Small intestine (tissue), 7 donors: ENCODE results near the gene TMEM236. TPM values are rescaled to one million over a fixed set of nuclear protein-coding genes. Genes with fewer than 3 reads are reported as not detected.

Experiments used
- DNase-seq, 2 donors: peaks; one replicate each; pipeline versions ENCODE4 v3.0.0 to v3.0.0-alpha.2; 2013
- FAIRE-seq: peaks from 2 replicates; lab custom pipeline; 2012; peaks lifted over from hg19 to GRCh38; lab: Jason Lieb, UNC
- H3K27ac ChIP-seq, 3 donors: one replicate each; pipeline ENCODE4 v1.5.1; 2013; ENCODE audit warnings: low read length in 2 of 3, mild to moderate bottlenecking in 2 of 3, control low read depth in 1 of 3, inconsistent platforms in 1 of 3, low read depth in 1 of 3, moderate library complexity in 1 of 3
- H3K27me3 ChIP-seq, 3 donors: one replicate each; pipeline ENCODE4 v1.6.1; 2013; ENCODE audit warnings: low read length in 3 of 3, inconsistent platforms in 1 of 3; ENCODE audit not compliant: control insufficient read depth in 3 of 3, insufficient read depth in 3 of 3
- H3K36me3 ChIP-seq, 3 donors: one replicate each; pipeline ENCODE4 v1.6.1; 2013; ENCODE audit warnings: low read length in 3 of 3, inconsistent platforms in 1 of 3, low read depth in 1 of 3, mild to moderate bottlenecking in 1 of 3, moderate library complexity in 1 of 3; ENCODE audit not compliant: control insufficient read depth in 3 of 3, insufficient read depth in 2 of 3
- H3K4me1 ChIP-seq, 3 donors: one replicate each; pipeline ENCODE4 v1.6.1; 2013; ENCODE audit warnings: low read length in 2 of 3, inconsistent platforms in 1 of 3, low read depth in 1 of 3, mild to moderate bottlenecking in 1 of 3, moderate library complexity in 1 of 3; ENCODE audit not compliant: control insufficient read depth in 3 of 3, insufficient read depth in 2 of 3
- H3K4me3 ChIP-seq, 3 donors: one replicate each; pipeline ENCODE4 v1.5.1; 2013; ENCODE audit warnings: low read length in 3 of 3, control low read depth in 1 of 3, inconsistent platforms in 1 of 3, low read depth in 1 of 3, mild to moderate bottlenecking in 1 of 3, moderate library complexity in 1 of 3
- H3K9me3 ChIP-seq, 2 donors: one replicate each; pipeline ENCODE4 v1.6.1; 2013; ENCODE audit warnings: low read depth in 1 of 2, low read length in 1 of 2; ENCODE audit not compliant: control insufficient read depth in 2 of 2, insufficient read depth in 1 of 2
- WGBS, 3 donors: extraction: QIAGEN DNeasy Blood & Tissue Kit; methylation state at CpG; one replicate each; pipeline ENCODE4 v1.1.7; 2013; 5-methylcytosine and 5-hydroxymethylcytosine counted together
- polyA plus RNA-seq, 4 donors: library from polyadenylated mRNA; stranded (reverse) in 3 of 4; unstranded in 1 of 4; fragments of 200-250 nt in 3 of 4; fragments of 120-200 nt in 1 of 4; gene quantifications; one replicate each; pipeline versions ENCODE4 v1.2.1 to v1.2.3, GENCODE V29; 2013
- donor health status: healthy with polysubstance abuse.
- donor health status: control.
- donor health status: control.
- donor health status: Bipolar disorder and iron deficiency.
- donor health status: healthy.

Gene TMEM236
- polyA plus RNA-seq, 4 donors: 5.9 to 53.0 (median 12.5) TPM

DNA sequence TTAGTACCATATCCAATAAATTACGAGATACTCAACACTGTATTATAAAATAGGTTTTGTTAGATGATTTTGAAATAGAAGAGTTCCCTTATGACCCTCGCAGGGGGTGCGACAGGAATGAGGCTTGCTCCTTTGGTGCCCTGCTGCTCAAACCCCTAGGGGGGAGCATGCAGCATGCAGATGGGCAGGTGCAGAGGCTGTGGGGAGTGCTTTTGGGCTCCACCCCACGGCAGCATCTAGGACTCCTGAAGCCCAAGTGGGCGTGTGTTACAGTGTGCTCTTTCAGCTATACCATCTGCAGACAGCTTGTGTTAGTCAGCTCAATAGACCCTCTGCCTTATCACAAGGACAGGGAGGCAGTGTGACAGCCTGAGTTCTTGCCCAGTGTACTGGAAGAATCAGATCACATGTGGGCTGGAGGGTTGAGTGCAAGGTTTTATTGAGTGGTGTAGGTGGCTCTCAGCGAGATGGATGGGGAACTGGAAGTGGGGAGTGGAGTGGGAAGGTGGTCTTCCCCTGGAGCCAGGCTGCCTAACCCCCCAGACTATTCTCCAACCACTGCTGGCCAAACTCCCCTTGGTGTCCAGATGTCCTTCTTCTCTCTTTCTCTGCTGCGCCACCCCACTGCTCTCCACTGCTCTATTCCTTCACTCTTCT lies 54.0 kb downstream of the TMEM236 start:
- no peaks in the 10 kb centered on the region for H3K36me3 ChIP-seq
- no peaks in the 10 kb centered on the region for H3K4me1 ChIP-seq
- H3K27ac ChIP-seq: no peak overlapping the region
- no peak for FAIRE-seq
- H3K9me3 ChIP-seq: no peaks in the 10 kb centered on the region
- H3K27me3 ChIP-seq: no peaks in the 10 kb centered on the region
- DNase-seq: peak in 1 of 2 donors; percentile 28
- 29 to 50% (median 42%) methylated on average over 7 of the region's 7 CpGs for WGBS, 3 donors
- no peak overlapping the region for H3K4me3 ChIP-seq

DNA sequence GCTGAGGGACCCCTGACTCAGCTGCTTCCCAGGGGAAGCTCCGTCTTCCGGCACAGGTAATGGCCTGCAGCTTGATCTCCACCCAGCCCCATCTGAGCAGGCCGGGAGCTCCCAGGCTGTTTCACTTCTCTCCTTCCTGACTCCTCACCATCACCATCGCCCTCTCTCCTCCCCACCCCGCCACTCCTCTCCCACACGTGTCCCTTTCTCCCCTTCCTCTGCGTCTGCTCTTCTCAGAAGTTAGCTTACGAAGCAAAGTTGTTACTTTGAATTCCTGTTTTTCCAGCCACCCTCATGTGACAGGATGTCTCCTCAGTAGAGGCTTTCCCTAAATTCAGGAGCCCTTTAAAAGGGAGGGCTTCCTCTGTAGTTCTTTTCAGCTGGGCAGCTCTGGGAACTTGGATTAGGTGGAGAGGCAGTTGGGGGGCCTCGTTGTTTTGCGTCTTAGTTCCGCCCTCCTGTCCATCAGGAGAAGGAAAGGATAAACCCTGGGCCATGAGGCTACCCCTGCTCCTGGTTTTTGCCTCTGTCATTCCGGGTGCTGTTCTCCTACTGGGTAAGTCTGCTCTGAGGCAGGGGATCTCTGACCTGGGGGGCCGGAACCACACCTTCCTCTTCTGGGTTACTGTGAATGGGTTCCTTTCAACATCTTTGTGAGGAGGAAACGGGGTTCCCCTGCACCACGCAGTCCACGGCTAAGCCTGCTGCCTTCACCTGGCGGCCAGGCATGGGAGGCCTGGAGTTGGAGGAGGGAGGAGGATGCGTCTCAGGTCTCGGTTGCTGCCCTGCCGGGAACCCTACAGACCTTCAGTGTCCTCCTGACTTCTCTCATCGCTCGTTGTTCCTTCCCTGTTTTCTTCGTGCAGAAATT lies 57.2 kb downstream of the TMEM236 start, which contains the start of gene MRC1:
Gene MRC1 (plus strand): TSS at position 378 of the 871 bp plus-strand sequence. CDS start 118 bp downstream, at position 496.
- no peaks in the 10 kb centered on the region for H3K9me3 ChIP-seq
- 62 to 78% (median 76%) methylated on average over 22 to 23 of the region's 23 CpGs for WGBS, 3 donors
- DNase-seq: no peak
- peak within 1 kb of the TSS in 1 of 3 donors; percentile 14 for H3K4me3 ChIP-seq
- no peaks in the 10 kb centered on the region for H3K27me3 ChIP-seq
- no peaks in the 10 kb centered on the region for H3K4me1 ChIP-seq
- H3K36me3 ChIP-seq: no peaks in the 10 kb centered on the region
- peak within 1 kb of the TSS in 1 of 3 donors; percentile 4 for H3K27ac ChIP-seq
- FAIRE-seq: no peak

GRCh38 chr10:17811146-17811865 lies 59.3 kb downstream of the TMEM236 start:
- no peaks in the 10 kb centered on the region for H3K36me3 ChIP-seq
- H3K27ac ChIP-seq: no peak overlapping the region
- H3K4me3 ChIP-seq: no peak overlapping the region
- H3K27me3 ChIP-seq: no peaks in the 10 kb centered on the region
- 73 to 87% (median 79%) methylated on average over 4 of the region's 4 CpGs for WGBS, 3 donors
- H3K9me3 ChIP-seq: no peaks in the 10 kb centered on the region
- no peak for DNase-seq
- no peak for FAIRE-seq
- no peaks in the 10 kb centered on the region for H3K4me1 ChIP-seq

GRCh38 chr10:17814973-17815372 lies 63.0 kb downstream of the TMEM236 start:
- Histone ChIP-seq H3K27me3 (no peaks in the 10 kb centered on the region), H3K4me3 (no peak overlapping the region), H3K9me3 (no peaks in the 10 kb centered on the region), H3K27ac (no peak overlapping the region), H3K36me3 (no peaks in the 10 kb centered on the region), H3K4me1 (no peaks in the 10 kb centered on the region)
- 56 to 77% (median 59%) methylated on average over 5 of the region's 5 CpGs for WGBS, 3 donors
- DNase-seq (no peak), FAIRE-seq (no peak)

DNA sequence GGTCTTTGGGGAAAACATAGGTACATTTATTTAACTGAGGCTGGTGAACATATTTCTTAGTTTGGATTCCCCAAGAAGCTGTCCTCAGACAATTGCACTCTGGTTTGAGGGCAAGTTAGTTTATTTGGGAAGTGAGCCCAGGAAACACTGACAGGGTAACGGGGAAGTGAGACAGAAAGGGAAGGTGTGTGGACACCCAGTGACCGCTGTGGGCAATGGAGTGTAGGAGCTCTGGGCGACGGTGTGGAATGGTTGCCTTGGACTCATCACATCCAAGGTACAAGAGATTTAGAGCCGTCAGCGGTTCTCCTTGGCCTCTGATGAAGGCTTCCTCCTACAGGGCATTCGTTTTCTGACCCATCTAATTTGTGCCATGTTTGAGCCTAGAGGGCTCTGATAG lies 64.2 kb downstream of the TMEM236 start:
- H3K27me3 ChIP-seq: no peaks in the 10 kb centered on the region
- H3K4me3 ChIP-seq: no peak overlapping the region
- no peak for FAIRE-seq
- no peak for DNase-seq
- no peak overlapping the region for H3K27ac ChIP-seq
- H3K9me3 ChIP-seq: no peaks in the 10 kb centered on the region
- H3K4me1 ChIP-seq: no peaks in the 10 kb centered on the region
- H3K36me3 ChIP-seq: no peaks in the 10 kb centered on the region
- WGBS, 3 donors: 81 to 96% (median 93%) methylated on average over 7 of the region's 7 CpGs

GRCh38 chr10:17817316-17817715 lies 65.3 kb downstream of the TMEM236 start:
- no peak overlapping the region for H3K4me3 ChIP-seq
- DNase-seq (no peak), FAIRE-seq (no peak)
- no peaks in the 10 kb centered on the region for H3K9me3 ChIP-seq
- H3K36me3 ChIP-seq: no peaks in the 10 kb centered on the region
- WGBS, 3 donors: 57 to 79% (median 64%) methylated on average over 1 of the region's 1 CpG
- H3K4me1 ChIP-seq: no peaks in the 10 kb centered on the region
- H3K27me3 ChIP-seq: no peaks in the 10 kb centered on the region
- no peak overlapping the region for H3K27ac ChIP-seq

DNA sequence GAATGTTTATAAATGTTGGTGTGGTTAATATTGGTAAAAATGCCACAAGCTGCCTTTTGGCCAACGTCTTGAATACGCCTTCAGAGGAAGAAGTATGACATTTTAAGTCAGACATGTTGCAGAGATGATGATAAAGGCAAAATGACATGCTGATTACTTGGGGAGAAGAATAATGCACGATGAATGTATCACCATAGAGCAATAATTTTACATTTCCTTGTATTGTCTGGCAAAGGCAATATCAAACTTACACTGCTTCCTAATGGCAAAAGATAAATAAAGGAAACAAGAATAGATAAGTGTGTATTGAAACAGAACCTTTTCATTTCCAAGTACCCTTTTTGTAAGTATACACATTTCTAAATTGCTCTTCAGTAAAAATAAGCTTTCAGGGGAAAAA lies 65.8 kb downstream of the TMEM236 start:
- no peaks in the 10 kb centered on the region for H3K27me3 ChIP-seq
- no peak overlapping the region for H3K27ac ChIP-seq
- H3K4me3 ChIP-seq: no peak overlapping the region
- H3K36me3 ChIP-seq: no peaks in the 10 kb centered on the region
- FAIRE-seq (no peak), DNase-seq (no peak)
- H3K4me1 ChIP-seq: no peaks in the 10 kb centered on the region
- H3K9me3 ChIP-seq: no peaks in the 10 kb centered on the region
- 62 to 73% (median 71%) methylated on average over 3 of the region's 3 CpGs for WGBS, 3 donors

DNA sequence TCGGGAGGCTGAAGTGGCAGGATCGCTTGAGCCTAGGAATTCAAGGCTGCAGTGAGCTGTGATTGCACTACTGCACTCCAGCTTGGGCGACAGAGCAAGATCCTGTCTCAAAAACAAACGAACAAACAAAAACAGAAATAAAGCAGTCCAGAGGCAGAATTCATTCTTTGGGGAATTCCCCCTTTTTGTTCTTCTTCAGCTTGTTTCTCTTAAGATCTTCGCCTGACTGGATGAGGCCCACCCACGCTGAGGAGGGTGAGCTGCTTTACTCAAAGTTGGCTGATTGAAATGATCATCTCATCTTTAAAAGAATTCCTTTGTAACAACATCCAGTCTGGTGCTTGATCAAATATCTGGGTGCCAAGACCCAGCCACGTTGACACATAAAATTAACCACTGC lies 67.8 kb downstream of the TMEM236 start:
- no peak overlapping the region for H3K27ac ChIP-seq
- FAIRE-seq: no peak
- no peaks in the 10 kb centered on the region for H3K9me3 ChIP-seq
- H3K4me1 ChIP-seq: no peaks in the 10 kb centered on the region
- no peak overlapping the region for H3K4me3 ChIP-seq
- H3K27me3 ChIP-seq: no peaks in the 10 kb centered on the region
- no peaks in the 10 kb centered on the region for H3K36me3 ChIP-seq
- 83 to 88% (median 83%) methylated on average over 7 of the region's 7 CpGs for WGBS, 3 donors
- DNase-seq: no peak
